Mesenchymal stem cell (in vitro differentiated cells and primary cell): ENCODE results near the gene PIGX.

ENCODE experiments used
- DNase-seq: peaks from one replicate; pipeline ENCODE4 v3.0.0-alpha.2; 2013
- H2AFZ ChIP-seq: one replicate; pipeline ENCODE4 v1.6.1; 2013; ENCODE audit warnings: low read depth, mild to moderate bottlenecking, control low read depth, inconsistent platforms, low read length, moderate library complexity
- H2AK5ac ChIP-seq: 2 replicates; pipeline ENCODE4 v1.6.1; 2013; ENCODE audit warnings: low read length, moderate library complexity, mild to moderate bottlenecking, inconsistent platforms; ENCODE audit not compliant: severe bottlenecking
- H2BK120ac ChIP-seq: one replicate; pipeline ENCODE4 v1.6.1; 2013; ENCODE audit warnings: low read depth, mild to moderate bottlenecking, inconsistent platforms, low read length, moderate library complexity
- H2BK12ac ChIP-seq, 2 experiments: one replicate each; pipeline ENCODE4 v1.6.1; 2013; ENCODE audit warnings: inconsistent platforms in 2 of 2, low read length in 2 of 2, mild to moderate bottlenecking in 2 of 2, moderate library complexity in 2 of 2, control low read depth in 1 of 2
- H2BK15ac ChIP-seq: one replicate; pipeline ENCODE4 v1.6.1; 2013; ENCODE audit warnings: mild to moderate bottlenecking, low read depth, inconsistent platforms; ENCODE audit not compliant: poor library complexity, severe bottlenecking
- H2BK5ac ChIP-seq: 2 replicates; pipeline ENCODE4 v1.6.1; 2013; ENCODE audit warnings: low read depth, mild to moderate bottlenecking, low read length, control low read depth, inconsistent platforms; ENCODE audit not compliant: poor library complexity, severe bottlenecking
- H3K14ac ChIP-seq, 2 experiments: one replicate each; pipeline ENCODE4 v1.6.1; 2013; ENCODE audit warnings: inconsistent platforms in 2 of 2, low read length in 2 of 2, control low read depth in 1 of 2, mild to moderate bottlenecking in 1 of 2, moderate library complexity in 1 of 2
- H3K18ac ChIP-seq, 2 experiments: one replicate each; pipeline ENCODE4 v1.6.1; 2013; ENCODE audit warnings: inconsistent platforms in 2 of 2, low read length in 2 of 2, control low read depth in 1 of 2, low read depth in 1 of 2, mild to moderate bottlenecking in 1 of 2
- H3K23ac ChIP-seq, 2 experiments: one replicate each; pipeline ENCODE4 v1.6.1; 2013; ENCODE audit warnings: inconsistent platforms in 2 of 2, low read length in 2 of 2, mild to moderate bottlenecking in 2 of 2, moderate library complexity in 2 of 2, control low read depth in 1 of 2
- H3K27ac ChIP-seq: 2 replicates; pipeline ENCODE4 v1.5.1; 2013; ENCODE audit warnings: mild to moderate bottlenecking, moderate library complexity, low read length, control low read depth, inconsistent platforms; ENCODE audit not compliant: poor library complexity, severe bottlenecking
- H3K27me3 ChIP-seq, 2 experiments: 2 replicates each; pipeline versions ENCODE4 v1.6.1 to v1.7.0; 2013; ENCODE audit warnings: low read length in 2 of 2, mild to moderate bottlenecking in 2 of 2, moderate library complexity in 2 of 2, control low read depth in 1 of 2, inconsistent platforms in 1 of 2; ENCODE audit not compliant: control insufficient read depth in 1 of 2, insufficient read depth in 1 of 2
- H3K36me3 ChIP-seq, 2 experiments: 2 replicates each; pipeline versions ENCODE4 v1.6.1 to v1.7.0; 2013; ENCODE audit warnings: low read length in 2 of 2, control low read depth in 1 of 2, inconsistent platforms in 1 of 2, low read depth in 1 of 2, mild to moderate bottlenecking in 1 of 2; ENCODE audit not compliant: insufficient read depth in 2 of 2, control insufficient read depth in 1 of 2
- H3K4ac ChIP-seq, 2 experiments: one replicate each; pipeline ENCODE4 v1.6.1; 2013; ENCODE audit warnings: inconsistent platforms in 2 of 2, low read length in 2 of 2, mild to moderate bottlenecking in 2 of 2, moderate library complexity in 2 of 2, control low read depth in 1 of 2, low read depth in 1 of 2
- H3K4me1 ChIP-seq: 2 replicates; pipeline ENCODE4 v1.6.1; 2013; ENCODE audit warnings: low read depth, low read length, control low read depth; ENCODE audit not compliant: control insufficient read depth, insufficient read depth
- H3K4me2 ChIP-seq: 2 replicates; pipeline ENCODE4 v1.6.1; 2013; ENCODE audit warnings: low read length, mild to moderate bottlenecking, inconsistent platforms; ENCODE audit not compliant: poor library complexity, severe bottlenecking
- H3K4me3 ChIP-seq, 2 experiments: 2 replicates each; pipeline versions ENCODE4 v1.5.1 to v1.7.0; 2013; ENCODE audit warnings: low read length in 2 of 2, mild to moderate bottlenecking in 2 of 2, control low read depth in 1 of 2, low read depth in 1 of 2; ENCODE audit not compliant: insufficient read depth in 1 of 2
- H3K79me1 ChIP-seq: replicated peaks from 2 replicates; pipeline ENCODE4 v1.6.1; 2013; ENCODE audit warnings: mild to moderate bottlenecking, control low read depth, low read length, inconsistent platforms; ENCODE audit not compliant: poor library complexity, severe bottlenecking
- H3K9ac ChIP-seq: 2 replicates; pipeline ENCODE4 v1.7.0; 2013; ENCODE audit warnings: mild to moderate bottlenecking, low read length, moderate library complexity
- H3K9me3 ChIP-seq: 2 replicates; pipeline ENCODE4 v1.7.0; 2013; ENCODE audit warnings: mild to moderate bottlenecking, low read length; ENCODE audit not compliant: control insufficient read depth
- H4K8ac ChIP-seq: one replicate; pipeline ENCODE4 v1.6.1; 2013; ENCODE audit warnings: inconsistent platforms, mild to moderate bottlenecking, low read length, moderate library complexity
- H4K91ac ChIP-seq: one replicate; pipeline ENCODE4 v1.6.1; 2013; ENCODE audit warnings: mild to moderate bottlenecking, low read length, inconsistent platforms
- WGBS: methylation state at CpG from one replicate; pipeline ENCODE4 v1.1.7; 2013; ENCODE audit warnings: mixed read lengths; 5-methylcytosine and 5-hydroxymethylcytosine counted together

Gene PIGX

GRCh38 chr3:196735751-196736150, 23.6 kb downstream of the PIGX start:
- H3K18ac ChIP-seq: no peak overlapping the region
- H2BK15ac ChIP-seq: no peak overlapping the region
- H3K79me1 ChIP-seq: peaks cover 2% of the 10 kb centered on the region
- peaks cover 1% of the 10 kb centered on the region for H3K4me1 ChIP-seq
- peaks cover 2 to 5% of the 10 kb centered on the region in 2 experiments for H3K36me3 ChIP-seq
- H2BK120ac ChIP-seq: no peak overlapping the region
- H3K23ac ChIP-seq: no peak overlapping the region
- H2BK12ac ChIP-seq: no peak overlapping the region
- no peak overlapping the region for H2BK5ac ChIP-seq
- H2AFZ ChIP-seq: no peak overlapping the region
- no peak overlapping the region for H3K14ac ChIP-seq
- no peak overlapping the region for H3K4me2 ChIP-seq
- H4K8ac ChIP-seq: no peak overlapping the region
- H3K4ac ChIP-seq: no peak overlapping the region
- 55% methylated on average over 3 of the region's 3 CpGs for WGBS
- H3K9me3 ChIP-seq: no peaks in the 10 kb centered on the region
- H3K4me3 ChIP-seq: no peak overlapping the region
- DNase-seq: no peak
- H3K9ac ChIP-seq: no peak overlapping the region
- no peak overlapping the region for H4K91ac ChIP-seq
- H3K27me3 ChIP-seq: no peaks in the 10 kb centered on the region
- H2AK5ac ChIP-seq: no peak overlapping the region
- H3K27ac ChIP-seq: no peak overlapping the region

DNA sequence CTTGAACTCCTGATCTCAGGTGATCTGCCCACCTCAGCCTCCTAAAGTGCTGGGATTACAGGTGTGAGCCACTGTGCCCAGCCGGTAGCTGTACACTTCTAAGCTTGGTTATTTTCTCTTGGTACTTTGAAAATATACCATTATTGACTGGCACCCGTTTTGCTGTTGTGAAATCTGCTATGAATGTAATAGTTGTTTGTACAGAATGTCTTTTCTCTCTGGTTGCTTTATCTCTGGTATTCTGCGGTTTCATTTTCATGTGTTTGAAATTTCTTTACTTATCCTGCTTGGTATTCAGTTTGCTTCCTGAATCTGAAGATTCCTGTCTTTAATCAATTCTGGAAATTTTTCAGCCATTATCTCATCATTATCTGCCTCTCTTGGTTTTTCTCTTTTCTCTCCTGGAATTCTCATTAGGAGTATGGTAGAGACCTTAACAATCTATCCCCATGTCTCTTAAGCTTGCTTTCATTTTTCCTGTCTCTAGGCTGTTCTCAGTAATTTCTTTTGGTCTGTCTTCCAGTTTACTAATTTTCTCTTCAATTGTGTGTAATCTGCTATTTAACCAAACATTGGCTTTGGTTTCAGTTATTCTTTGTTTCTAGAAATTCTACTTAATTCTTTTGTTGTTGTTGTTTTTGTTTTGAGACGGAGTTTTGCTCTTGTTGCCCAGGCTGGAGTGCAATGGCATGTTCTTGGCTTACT, 24.6 kb downstream of the PIGX start:
- no peak overlapping the region for H2AFZ ChIP-seq
- no peak overlapping the region for H3K18ac ChIP-seq
- no peak overlapping the region for H3K14ac ChIP-seq
- no peak overlapping the region for H2AK5ac ChIP-seq
- H3K4me1 ChIP-seq: peaks cover 1% of the 10 kb centered on the region
- no peak overlapping the region for H3K9ac ChIP-seq
- H3K4ac ChIP-seq: no peak overlapping the region
- no peak overlapping the region for H4K91ac ChIP-seq
- H2BK15ac ChIP-seq: no peak overlapping the region
- H3K9me3 ChIP-seq: no peaks in the 10 kb centered on the region
- H4K8ac ChIP-seq: no peak overlapping the region
- no peak overlapping the region for H2BK12ac ChIP-seq
- H3K79me1 ChIP-seq: peaks cover 2% of the 10 kb centered on the region
- H3K36me3 ChIP-seq: peaks cover 2 to 5% of the 10 kb centered on the region in 2 experiments
- H2BK120ac ChIP-seq: no peak overlapping the region
- no peak overlapping the region for H3K23ac ChIP-seq
- no peak for DNase-seq
- no peaks in the 10 kb centered on the region for H3K27me3 ChIP-seq
- WGBS: 90% methylated on average over 2 of the region's 4 CpGs
- H2BK5ac ChIP-seq: no peak overlapping the region
- no peak overlapping the region for H3K4me2 ChIP-seq
- no peak overlapping the region for H3K27ac ChIP-seq
- no peak overlapping the region for H3K4me3 ChIP-seq

GRCh38 chr3:196737655-196738054, 25.5 kb downstream of the PIGX start:
- Histone ChIP-seq H2AK5ac (no peak overlapping the region), H2BK15ac (no peak overlapping the region), H3K9ac (no peak overlapping the region), H3K23ac (no peak overlapping the region), H2BK12ac (no peak overlapping the region), H4K8ac (no peak overlapping the region), H3K4ac (no peak overlapping the region), H3K9me3 (no peaks in the 10 kb centered on the region), H3K4me2 (no peak overlapping the region), H3K4me1 (peaks cover 4% of the 10 kb centered on the region), H3K18ac (no peak overlapping the region), H3K14ac (no peak overlapping the region), H3K79me1 (peaks cover 2% of the 10 kb centered on the region), H4K91ac (no peak overlapping the region), H3K27ac (no peak overlapping the region), H2BK5ac (no peak overlapping the region), H3K4me3 (no peak overlapping the region), H2BK120ac (no peak overlapping the region), H2AFZ (no peak overlapping the region), H3K36me3 (peaks cover 2 to 5% of the 10 kb centered on the region in 2 experiments), H3K27me3 (no peaks in the 10 kb centered on the region)
- no peak for DNase-seq
- 96% methylated on average over 6 of the region's 6 CpGs for WGBS

- H4K8ac ChIP-seq: peak within 1 kb of the TSS; percentile 85
- no peak within 1 kb of the TSS for H2AK5ac ChIP-seq
- peak within 1 kb of the TSS; percentile 99 for H3K9ac ChIP-seq
- H3K4me3 ChIP-seq: peak within 1 kb of the TSS; percentile 91 to 97
- peak within 1 kb of the TSS; percentile 91 to 100 for H3K14ac ChIP-seq
- peak within 1 kb of the TSS in 1 of 2 experiments; percentile 59 for H2BK12ac ChIP-seq
- no peaks in the 10 kb centered on the region for H3K9me3 ChIP-seq
- H2BK15ac ChIP-seq: peak within 1 kb of the TSS; percentile 67
- H3K79me1 ChIP-seq: peaks cover 2% of the 10 kb centered on the region
- WGBS: under 1% methylated on average over 71 of the region's 86 CpGs
- H4K91ac ChIP-seq: peak within 1 kb of the TSS; percentile 83
- peaks cover 0 to 3% of the 10 kb centered on the region in 2 experiments for H3K36me3 ChIP-seq
- H3K18ac ChIP-seq: peak within 1 kb of the TSS; percentile 92 to 93
- peak within 1 kb of the TSS; percentile 90 for H3K27ac ChIP-seq
- H3K4me1 ChIP-seq: peaks cover 4% of the 10 kb centered on the region
- H3K23ac ChIP-seq: peak within 1 kb of the TSS in 1 of 2 experiments; percentile 87
- DNase-seq: peak; percentile 88
- peak within 1 kb of the TSS; percentile 99 for H2BK5ac ChIP-seq
- peak within 1 kb of the TSS; percentile 87 to 88 for H3K4ac ChIP-seq
- peak within 1 kb of the TSS; percentile 94 for H2BK120ac ChIP-seq
- H3K27me3 ChIP-seq: no peaks in the 10 kb centered on the region
- peak within 1 kb of the TSS; percentile 61 for H3K4me2 ChIP-seq
- H2AFZ ChIP-seq: peak within 1 kb of the TSS; percentile 70
Measured at GRCh38 chr3:196739671-196740480, 27.7 kb downstream of the PIGX start, which contains the start of gene PAK2. TSS of gene PAK2 (plus strand) at chr3:196739857. CDS start at chr3:196782647, 42,790 bp downstream.
